HEK293 (cell line): Measurements from ENCODE around the gene DEF6.

ENCODE experiments used
- EGR2 ChIP-seq: fragments of 450-650 bp; formaldehyde crosslinking; IDR thresholded peaks from 2 replicates; pipeline ENCODE4 v1.5.1; 2016; ENCODE audit warnings: low read depth, missing biosample characterization, missing genetic modification characterization
- HOXC10 ChIP-seq: sonication (generic); formaldehyde crosslinking; IDR thresholded peaks from 2 replicates; pipeline ENCODE4 v1.8.1; 2023; ENCODE audit warnings: mild to moderate bottlenecking, missing genetic modification reagents
- KLF8 ChIP-seq: fragments of 450-650 bp; formaldehyde crosslinking; IDR thresholded peaks from 2 replicates; pipeline ENCODE4 v1.5.1; 2016; ENCODE audit warnings: missing biosample characterization, missing genetic modification characterization
- OSR2 ChIP-seq: fragments of 450-650 bp; formaldehyde crosslinking; IDR thresholded peaks from 2 replicates; pipeline ENCODE4 v1.5.1; 2016; ENCODE audit warnings: missing biosample characterization, missing genetic modification characterization
- PRDM1 ChIP-seq: fragments of 450-650 bp; formaldehyde crosslinking; IDR thresholded peaks from 2 replicates; pipeline ENCODE4; 2016; ENCODE audit warnings: missing biosample characterization, missing genetic modification characterization
- SCRT2 ChIP-seq: fragments of 450-650 bp; formaldehyde crosslinking; IDR thresholded peaks from 2 replicates; pipeline ENCODE4 v1.5.1; 2016; ENCODE audit warnings: missing biosample characterization, missing genetic modification characterization
- ZBTB17 ChIP-seq: fragments of 450-650 bp; formaldehyde crosslinking; IDR thresholded peaks from 2 replicates; pipeline ENCODE4 v1.5.1; 2016; ENCODE audit warnings: missing biosample characterization, missing genetic modification characterization
- ZBTB7A ChIP-seq: fragments of 450-650 bp; formaldehyde crosslinking; IDR thresholded peaks from 2 replicates; pipeline ENCODE4 v1.5.1; 2016; ENCODE audit warnings: low read depth, missing biosample characterization, missing genetic modification characterization
- ZFHX2 ChIP-seq: fragments of 450-650 bp; formaldehyde crosslinking; conservative IDR thresholded peaks from 2 replicates; pipeline ENCODE4 v1.5.1; 2016; ENCODE audit warnings: missing biosample characterization, missing genetic modification characterization
- ZFP37 ChIP-seq: fragments of 450-650 bp; formaldehyde crosslinking; IDR thresholded peaks from 2 replicates; pipeline ENCODE4 v1.5.1; 2016; ENCODE audit warnings: missing biosample characterization, missing genetic modification characterization
- ZNF132 ChIP-seq: fragments of 450-650 bp; formaldehyde crosslinking; IDR thresholded peaks from 2 replicates; pipeline ENCODE4 v1.5.1; 2017; ENCODE audit warnings: missing biosample characterization, missing genetic modification characterization, borderline replicate concordance
- ZNF140 ChIP-seq: fragments of 450-650 bp; formaldehyde crosslinking; IDR thresholded peaks from 2 replicates; pipeline ENCODE4 v1.5.1; 2016; ENCODE audit warnings: missing biosample characterization, missing genetic modification characterization
- ZNF16 ChIP-seq: fragments of 450-650 bp; formaldehyde crosslinking; IDR thresholded peaks from 2 replicates; pipeline ENCODE4 v1.5.1; 2016; ENCODE audit warnings: low read depth, missing biosample characterization, missing genetic modification characterization
- ZNF214 ChIP-seq: fragments of 450-650 bp; formaldehyde crosslinking; IDR thresholded peaks from 2 replicates; pipeline ENCODE4 v1.5.1; 2017; ENCODE audit warnings: missing biosample characterization, mild to moderate bottlenecking, missing genetic modification characterization, borderline replicate concordance
- ZNF302 ChIP-seq: fragments of 450-650 bp; formaldehyde crosslinking; IDR thresholded peaks from 2 replicates; pipeline ENCODE4 v1.5.1; 2016; ENCODE audit warnings: missing biosample characterization, missing genetic modification characterization, low read depth
- ZNF311 ChIP-seq: fragments of 450-650 bp; formaldehyde crosslinking; IDR thresholded peaks from 2 replicates; pipeline ENCODE4 v1.5.1; 2017; ENCODE audit warnings: missing biosample characterization, missing genetic modification characterization, borderline replicate concordance
- ZNF335 ChIP-seq: fragments of 450-650 bp; formaldehyde crosslinking; conservative IDR thresholded peaks from 2 replicates; pipeline ENCODE4 v1.5.1; 2016; ENCODE audit warnings: missing biosample characterization, missing genetic modification characterization
- ZNF366 ChIP-seq: fragments of 450-650 bp; formaldehyde crosslinking; conservative IDR thresholded peaks from 2 replicates; pipeline ENCODE4 v1.5.1; 2016; ENCODE audit warnings: missing biosample characterization, missing genetic modification characterization
- ZNF449 ChIP-seq: fragments of 450-650 bp; formaldehyde crosslinking; IDR thresholded peaks from 2 replicates; pipeline ENCODE4 v1.5.1; 2017; ENCODE audit warnings: missing biosample characterization, mild to moderate bottlenecking, missing genetic modification characterization, moderate library complexity
- ZNF571 ChIP-seq: fragments of 450-650 bp; formaldehyde crosslinking; IDR thresholded peaks from 2 replicates; pipeline ENCODE4 v1.5.0; 2017; ENCODE audit warnings: missing biosample characterization, missing genetic modification characterization
- ZNF623 ChIP-seq: fragments of 450-650 bp; formaldehyde crosslinking; IDR thresholded peaks from 2 replicates; pipeline ENCODE4 v1.5.1; 2016; ENCODE audit warnings: missing biosample characterization, missing genetic modification characterization
- ZNF624 ChIP-seq: fragments of 450-650 bp; formaldehyde crosslinking; IDR thresholded peaks from 2 replicates; pipeline ENCODE4 v1.5.1; 2017; ENCODE audit warnings: missing biosample characterization, missing genetic modification characterization
- ZNF768 ChIP-seq: fragments of 450-650 bp; formaldehyde crosslinking; IDR thresholded peaks from 2 replicates; pipeline ENCODE4 v1.5.1; 2018; ENCODE audit warnings: missing biosample characterization, mild to moderate bottlenecking, missing genetic modification characterization
- ZNF785 ChIP-seq: fragments of 450-650 bp; formaldehyde crosslinking; IDR thresholded peaks from 2 replicates; pipeline ENCODE4 v1.5.1; 2016; ENCODE audit warnings: missing biosample characterization, missing genetic modification characterization
- ZNF837 ChIP-seq: fragments of 450-650 bp; formaldehyde crosslinking; IDR thresholded peaks from 2 replicates; pipeline ENCODE4 v1.5.1; 2016; ENCODE audit warnings: missing biosample characterization, missing genetic modification characterization
- ZNF843 ChIP-seq: fragments of 450-650 bp; formaldehyde crosslinking; IDR thresholded peaks from 2 replicates; pipeline ENCODE4 v1.5.1; 2016; ENCODE audit warnings: missing biosample characterization, missing genetic modification characterization
- ZSCAN30 ChIP-seq: fragments of 450-650 bp; IDR thresholded peaks from 2 replicates; pipeline ENCODE4 v1.5.1; 2018; ENCODE audit warnings: missing biosample characterization, mild to moderate bottlenecking, missing genetic modification characterization, moderate library complexity
- TF ChIP-seq, protein P1 (sequence below): fragments of 450-650 bp; formaldehyde crosslinking; IDR thresholded peaks from 2 replicates; pipeline ENCODE4 v1.5.1; 2016; ENCODE audit warnings: missing biosample characterization, missing genetic modification characterization
- TF ChIP-seq, protein P2 (sequence below): fragments of 450-650 bp; formaldehyde crosslinking; IDR thresholded peaks from 2 replicates; pipeline ENCODE4 v1.5.1; 2016; ENCODE audit warnings: missing biosample characterization, missing genetic modification characterization
- TF ChIP-seq, protein P3 (sequence below): fragments of 450-650 bp; formaldehyde crosslinking; IDR thresholded peaks from 2 replicates; pipeline ENCODE4; 2016; ENCODE audit warnings: missing biosample characterization, missing genetic modification characterization
- TF ChIP-seq, protein P4 (sequence below): fragments of 450-650 bp; formaldehyde crosslinking; IDR thresholded peaks from 2 replicates; pipeline ENCODE4 v1.5.1; 2016; ENCODE audit warnings: missing biosample characterization, missing genetic modification characterization

Gene DEF6

DNA sequence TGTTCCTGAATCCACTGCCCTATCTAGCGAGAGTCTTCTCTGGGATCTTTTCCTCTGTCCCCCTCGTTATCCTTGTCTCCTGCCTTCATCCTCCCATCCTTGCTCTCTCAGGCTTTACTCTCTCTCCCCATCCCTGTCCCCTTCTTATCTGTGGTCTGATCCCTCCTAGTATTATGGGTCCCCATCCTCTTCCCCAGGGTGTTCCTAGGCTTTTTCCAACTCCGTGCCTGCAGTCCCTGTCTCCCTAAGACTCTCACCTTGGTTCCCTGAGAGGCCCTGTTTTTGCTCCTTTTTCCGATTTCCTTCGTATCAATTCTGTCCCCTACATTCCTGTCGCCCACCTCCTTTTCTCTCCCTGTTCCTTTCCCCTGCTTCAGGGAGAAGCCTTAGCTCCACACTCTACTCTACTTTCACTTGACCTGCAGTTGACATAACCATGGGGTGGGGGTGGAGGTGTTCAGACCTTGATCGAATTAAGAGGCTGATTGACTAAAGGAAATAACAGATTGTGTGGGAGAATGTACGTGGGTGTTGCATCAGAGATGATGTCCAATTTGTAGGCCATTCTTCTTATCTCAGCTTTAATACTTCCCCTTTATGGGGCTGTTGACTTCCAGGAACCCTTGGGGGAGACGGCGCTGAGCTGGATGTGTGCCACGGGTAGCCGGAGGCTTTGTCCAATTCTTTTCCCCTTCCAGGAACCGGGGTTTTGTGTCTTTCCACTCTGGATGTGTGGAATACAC lies 45.6 kb downstream of the DEF6 start (continued):
- TF ChIP-seq, protein P1, sequence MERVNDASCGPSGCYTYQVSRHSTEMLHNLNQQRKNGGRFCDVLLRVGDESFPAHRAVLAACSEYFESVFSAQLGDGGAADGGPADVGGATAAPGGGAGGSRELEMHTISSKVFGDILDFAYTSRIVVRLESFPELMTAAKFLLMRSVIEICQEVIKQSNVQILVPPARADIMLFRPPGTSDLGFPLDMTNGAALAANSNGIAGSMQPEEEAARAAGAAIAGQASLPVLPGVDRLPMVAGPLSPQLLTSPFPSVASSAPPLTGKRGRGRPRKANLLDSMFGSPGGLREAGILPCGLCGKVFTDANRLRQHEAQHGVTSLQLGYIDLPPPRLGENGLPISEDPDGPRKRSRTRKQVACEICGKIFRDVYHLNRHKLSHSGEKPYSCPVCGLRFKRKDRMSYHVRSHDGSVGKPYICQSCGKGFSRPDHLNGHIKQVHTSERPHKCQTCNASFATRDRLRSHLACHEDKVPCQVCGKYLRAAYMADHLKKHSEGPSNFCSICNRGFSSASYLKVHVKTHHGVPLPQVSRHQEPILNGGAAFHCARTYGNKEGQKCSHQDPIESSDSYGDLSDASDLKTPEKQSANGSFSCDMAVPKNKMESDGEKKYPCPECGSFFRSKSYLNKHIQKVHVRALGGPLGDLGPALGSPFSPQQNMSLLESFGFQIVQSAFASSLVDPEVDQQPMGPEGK (tag by site-specific recombination) = 0 out of 2 replicates have a peak, but pooled peaks have one; percentile 1
- TF ChIP-seq, protein P2, sequence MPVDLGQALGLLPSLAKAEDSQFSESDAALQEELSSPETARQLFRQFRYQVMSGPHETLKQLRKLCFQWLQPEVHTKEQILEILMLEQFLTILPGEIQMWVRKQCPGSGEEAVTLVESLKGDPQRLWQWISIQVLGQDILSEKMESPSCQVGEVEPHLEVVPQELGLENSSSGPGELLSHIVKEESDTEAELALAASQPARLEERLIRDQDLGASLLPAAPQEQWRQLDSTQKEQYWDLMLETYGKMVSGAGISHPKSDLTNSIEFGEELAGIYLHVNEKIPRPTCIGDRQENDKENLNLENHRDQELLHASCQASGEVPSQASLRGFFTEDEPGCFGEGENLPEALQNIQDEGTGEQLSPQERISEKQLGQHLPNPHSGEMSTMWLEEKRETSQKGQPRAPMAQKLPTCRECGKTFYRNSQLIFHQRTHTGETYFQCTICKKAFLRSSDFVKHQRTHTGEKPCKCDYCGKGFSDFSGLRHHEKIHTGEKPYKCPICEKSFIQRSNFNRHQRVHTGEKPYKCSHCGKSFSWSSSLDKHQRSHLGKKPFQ (tag by site-specific recombination) = no peak
- TF ChIP-seq ZNF311 (no peak), EGR2 (peak; percentile 80), ZNF571 (tag by site-specific recombination) (no peak), HOXC10 (CRISPR knock-in tag) (no peak), ZNF768 (tag by site-specific recombination) (no peak), SCRT2 (tag by site-specific recombination) (no peak), ZFP37 (tag by site-specific recombination) (no peak), ZNF132 (tag by site-specific recombination) (no peak), ZNF16 (no peak), ZNF449 (tag by site-specific recombination) (no peak), ZFHX2 (tag by site-specific recombination) (peak; percentile 94), ZNF623 (tag by site-specific recombination) (no peak), ZNF214 (tag by site-specific recombination) (no peak), KLF8 (no peak), ZNF140 (tag by site-specific recombination) (no peak), ZNF624 (no peak), ZNF837 (no peak), ZBTB7A (tag by site-specific recombination) (no peak), ZNF785 (tag by site-specific recombination) (no peak), ZNF366 (tag by site-specific recombination) (peak; percentile 78), ZNF843 (tag by site-specific recombination) (no peak), ZNF302 (tag by site-specific recombination) (no peak), ZSCAN30 (no peak), ZBTB17 (peak; percentile 98), PRDM1 (tag by site-specific recombination) (peak; percentile 96), OSR2 (tag by site-specific recombination) (no peak), ZNF335 (peak; percentile 83; the same call in 1 of the 2 replicates)
- TF ChIP-seq, protein P3, sequence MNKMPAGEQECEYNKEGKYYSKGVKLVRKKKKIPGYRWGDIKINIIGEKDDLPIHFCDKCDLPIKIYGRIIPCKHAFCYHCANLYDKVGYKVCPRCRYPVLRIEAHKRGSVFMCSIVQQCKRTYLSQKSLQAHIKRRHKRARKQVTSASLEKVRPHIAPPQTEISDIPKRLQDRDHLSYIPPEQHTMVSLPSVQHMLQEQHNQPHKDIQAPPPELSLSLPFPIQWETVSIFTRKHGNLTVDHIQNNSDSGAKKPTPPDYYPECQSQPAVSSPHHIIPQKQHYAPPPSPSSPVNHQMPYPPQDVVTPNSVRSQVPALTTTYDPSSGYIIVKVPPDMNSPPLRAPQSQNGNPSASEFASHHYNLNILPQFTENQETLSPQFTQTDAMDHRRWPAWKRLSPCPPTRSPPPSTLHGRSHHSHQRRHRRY (tag by site-specific recombination) = no peak
- TF ChIP-seq, protein P4, sequence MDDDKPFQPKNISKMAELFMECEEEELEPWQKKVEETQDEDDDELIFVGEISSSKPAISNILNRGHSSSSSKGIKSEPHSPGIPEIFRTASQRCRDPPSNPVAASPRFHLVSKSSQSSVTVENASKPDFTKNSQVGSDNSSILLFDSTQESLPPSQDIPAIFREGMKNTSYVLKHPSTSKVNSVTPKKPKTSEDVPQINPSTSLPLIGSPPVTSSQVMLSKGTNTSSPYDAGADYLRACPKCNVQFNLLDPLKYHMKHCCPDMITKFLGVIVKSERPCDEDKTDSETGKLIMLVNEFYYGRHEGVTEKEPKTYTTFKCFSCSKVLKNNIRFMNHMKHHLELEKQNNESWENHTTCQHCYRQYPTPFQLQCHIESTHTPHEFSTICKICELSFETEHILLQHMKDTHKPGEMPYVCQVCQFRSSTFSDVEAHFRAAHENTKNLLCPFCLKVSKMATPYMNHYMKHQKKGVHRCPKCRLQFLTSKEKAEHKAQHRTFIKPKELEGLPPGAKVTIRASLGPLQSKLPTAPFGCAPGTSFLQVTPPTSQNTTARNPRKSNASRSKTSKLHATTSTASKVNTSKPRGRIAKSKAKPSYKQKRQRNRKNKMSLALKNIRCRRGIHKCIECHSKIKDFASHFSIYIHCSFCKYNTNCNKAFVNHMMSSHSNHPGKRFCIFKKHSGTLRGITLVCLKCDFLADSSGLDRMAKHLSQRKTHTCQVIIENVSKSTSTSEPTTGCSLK = no peak
